Measurements from ENCODE around the gene CCND1.
A peak's percentile ranks its signal among the peaks of the same experiment; 100 is the strongest.

CCND1 gene

DNA sequence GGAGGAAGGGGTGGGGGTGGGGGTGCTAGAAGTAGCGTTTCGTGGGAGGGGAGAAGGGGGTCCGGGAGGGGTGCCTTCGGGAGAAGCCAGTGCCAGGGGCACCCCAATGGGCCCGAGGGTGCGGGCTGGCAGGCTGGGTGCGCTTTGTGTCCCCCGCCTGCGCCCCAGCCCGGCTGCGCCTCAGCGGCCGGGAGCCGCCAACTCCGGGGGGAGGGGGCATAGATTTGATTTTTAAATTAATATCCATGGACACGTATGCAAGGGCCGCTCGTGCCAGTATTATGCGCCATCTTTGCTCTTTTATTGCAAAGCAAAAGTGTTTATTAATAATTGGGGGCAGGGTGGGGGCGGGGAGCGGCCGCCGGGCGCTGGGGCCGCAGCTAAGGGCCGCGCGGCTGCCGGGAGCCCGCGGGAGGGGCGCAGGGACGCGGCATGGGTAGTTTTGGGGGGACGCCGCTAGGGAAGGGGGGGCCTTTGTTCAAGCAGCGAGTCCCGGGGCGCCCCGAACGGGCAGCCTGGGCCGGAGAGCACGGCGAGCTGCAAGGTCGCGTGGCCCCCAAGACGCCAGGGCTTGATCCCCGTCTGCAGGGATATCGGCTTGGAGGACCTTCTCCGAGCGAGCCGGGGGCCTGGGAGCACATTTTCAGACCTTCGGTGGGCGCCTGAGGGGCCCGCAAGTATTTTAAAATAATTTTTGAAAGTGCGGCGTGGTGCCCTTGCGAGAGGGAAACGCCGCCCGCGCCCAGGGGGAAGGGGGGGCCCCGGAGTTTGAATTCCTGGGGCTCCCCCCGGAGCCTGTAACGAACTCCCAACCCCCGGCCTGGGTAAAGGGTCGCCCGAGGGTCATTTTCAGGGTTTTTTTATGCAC lies 959 bp downstream of the CCND1 start:
- Histone ChIP-seq H3K27ac (ENCODE audit: low read depth, low read length) (peak overlapping the region; percentile 70), H3K4me1 (ENCODE audit: control insufficient read depth, insufficient read depth, low read length, unreplicated experiment) (peaks cover 27% of the 10 kb centered on the region), H3K36me3 (ENCODE audit: insufficient read depth, low read length) (peaks cover 21% of the 10 kb centered on the region; the same call in 1 of the 2 replicates), H3K79me2 (ENCODE audit: control insufficient read depth, insufficient read depth, low read length, unreplicated experiment) (peaks cover 69% of the 10 kb centered on the region), H2AFZ (ENCODE audit: low read length, unreplicated experiment) (no peak overlapping the region), H3K27me3 (ENCODE audit: insufficient read depth, low read length) (no peaks in the 10 kb centered on the region), H3K4me3 (ENCODE audit: low read depth, low read length) (peak overlapping the region; percentile 98)

DNA sequence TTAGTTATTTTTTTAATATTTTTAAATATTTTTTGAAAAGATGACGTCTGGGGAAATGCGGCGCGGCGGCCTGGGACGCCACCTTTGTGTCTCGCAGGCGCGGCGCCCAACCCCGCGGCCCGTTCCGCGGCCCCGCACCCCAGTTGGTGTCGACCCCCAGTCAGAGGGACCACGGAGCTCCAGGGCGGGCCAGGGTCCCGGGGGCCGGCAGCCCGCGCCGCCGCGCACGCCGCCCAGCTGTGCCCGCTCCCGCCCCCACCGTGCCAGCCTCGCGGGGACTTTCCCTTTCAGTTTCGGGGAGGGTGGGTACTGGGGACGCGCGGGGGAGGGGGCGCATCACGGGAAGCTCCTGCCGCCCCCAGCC lies 1.6 kb downstream of the CCND1 start:
- peak overlapping the region; percentile 98 for H3K4me3 ChIP-seq (ENCODE audit: low read depth, low read length)
- H3K27ac ChIP-seq (ENCODE audit: low read depth, low read length) = peak overlapping the region; percentile 70
- H3K27me3 ChIP-seq (ENCODE audit: insufficient read depth, low read length) = no peaks in the 10 kb centered on the region
- H3K36me3 ChIP-seq (ENCODE audit: insufficient read depth, low read length) = peaks cover 21% of the 10 kb centered on the region; the same call in 1 of the 2 replicates
- H3K79me2 ChIP-seq (ENCODE audit: control insufficient read depth, insufficient read depth, low read length, unreplicated experiment) = peaks cover 74% of the 10 kb centered on the region
- peaks cover 21% of the 10 kb centered on the region for H3K4me1 ChIP-seq (ENCODE audit: control insufficient read depth, insufficient read depth, low read length, unreplicated experiment)
- H2AFZ ChIP-seq (ENCODE audit: low read length, unreplicated experiment) = no peak overlapping the region

DNA sequence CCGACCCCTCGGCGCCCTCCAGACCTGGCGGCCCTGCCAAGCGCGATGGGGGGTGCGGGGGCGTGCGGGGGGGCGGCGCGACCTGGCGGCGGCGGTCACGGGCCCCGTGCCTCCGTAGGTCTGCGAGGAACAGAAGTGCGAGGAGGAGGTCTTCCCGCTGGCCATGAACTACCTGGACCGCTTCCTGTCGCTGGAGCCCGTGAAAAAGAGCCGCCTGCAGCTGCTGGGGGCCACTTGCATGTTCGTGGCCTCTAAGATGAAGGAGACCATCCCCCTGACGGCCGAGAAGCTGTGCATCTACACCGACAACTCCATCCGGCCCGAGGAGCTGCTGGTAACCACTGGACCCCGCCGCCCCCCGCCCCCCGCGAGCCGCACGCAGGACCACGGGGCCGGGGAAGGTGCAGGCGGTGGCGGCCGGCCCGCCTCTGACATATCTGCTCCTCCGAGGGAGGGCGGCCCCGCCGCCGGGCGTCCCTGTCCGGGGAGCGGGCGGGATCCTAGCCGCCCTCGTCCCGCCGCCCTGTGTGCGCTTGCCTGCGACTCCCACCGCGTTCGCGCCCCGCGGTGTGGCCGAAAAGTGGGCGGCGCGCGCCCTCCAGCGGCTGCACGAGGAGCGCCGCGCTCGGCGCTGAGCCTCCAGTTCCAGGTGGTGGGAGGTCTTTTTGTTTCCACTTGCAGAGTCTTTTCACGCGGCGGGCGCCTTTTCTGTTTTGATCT lies 2.1 kb downstream of the CCND1 start:
- no peak overlapping the region for H2AFZ ChIP-seq (ENCODE audit: low read length, unreplicated experiment)
- H3K4me1 ChIP-seq (ENCODE audit: control insufficient read depth, insufficient read depth, low read length, unreplicated experiment) = peaks cover 19% of the 10 kb centered on the region
- no peaks in the 10 kb centered on the region for H3K27me3 ChIP-seq (ENCODE audit: insufficient read depth, low read length)
- peak overlapping the region; percentile 70 for H3K27ac ChIP-seq (ENCODE audit: low read depth, low read length)
- peaks cover 80% of the 10 kb centered on the region for H3K79me2 ChIP-seq (ENCODE audit: control insufficient read depth, insufficient read depth, low read length, unreplicated experiment)
- peak overlapping the region; percentile 98 for H3K4me3 ChIP-seq (ENCODE audit: low read depth, low read length)
- H3K36me3 ChIP-seq (ENCODE audit: insufficient read depth, low read length) = peaks cover 22% of the 10 kb centered on the region; the same call in 1 of the 2 replicates

DNA sequence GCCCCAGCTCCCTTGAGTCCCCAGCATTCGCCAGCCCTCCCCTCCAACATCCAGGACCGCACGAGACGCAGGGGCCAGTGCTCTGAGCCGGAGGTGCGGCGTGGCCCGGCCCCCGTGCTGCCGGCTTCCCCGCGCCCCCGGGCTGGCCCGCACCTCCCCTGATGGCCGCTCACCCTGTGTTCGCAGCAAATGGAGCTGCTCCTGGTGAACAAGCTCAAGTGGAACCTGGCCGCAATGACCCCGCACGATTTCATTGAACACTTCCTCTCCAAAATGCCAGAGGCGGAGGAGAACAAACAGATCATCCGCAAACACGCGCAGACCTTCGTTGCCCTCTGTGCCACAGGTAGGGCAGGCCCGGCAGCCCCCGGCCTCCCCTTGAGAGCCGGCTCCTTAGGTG lies 2.7 kb downstream of the CCND1 start:
- H3K27me3 ChIP-seq (ENCODE audit: insufficient read depth, low read length) = no peaks in the 10 kb centered on the region
- peaks cover 28% of the 10 kb centered on the region; the same call in 1 of the 2 replicates for H3K36me3 ChIP-seq (ENCODE audit: insufficient read depth, low read length)
- peaks cover 85% of the 10 kb centered on the region for H3K79me2 ChIP-seq (ENCODE audit: control insufficient read depth, insufficient read depth, low read length, unreplicated experiment)
- H3K27ac ChIP-seq (ENCODE audit: low read depth, low read length) = no peak overlapping the region
- H2AFZ ChIP-seq (ENCODE audit: low read length, unreplicated experiment) = no peak overlapping the region
- H3K4me1 ChIP-seq (ENCODE audit: control insufficient read depth, insufficient read depth, low read length, unreplicated experiment) = peaks cover 19% of the 10 kb centered on the region
- H3K4me3 ChIP-seq (ENCODE audit: low read depth, low read length) = peak overlapping the region; percentile 98

DNA sequence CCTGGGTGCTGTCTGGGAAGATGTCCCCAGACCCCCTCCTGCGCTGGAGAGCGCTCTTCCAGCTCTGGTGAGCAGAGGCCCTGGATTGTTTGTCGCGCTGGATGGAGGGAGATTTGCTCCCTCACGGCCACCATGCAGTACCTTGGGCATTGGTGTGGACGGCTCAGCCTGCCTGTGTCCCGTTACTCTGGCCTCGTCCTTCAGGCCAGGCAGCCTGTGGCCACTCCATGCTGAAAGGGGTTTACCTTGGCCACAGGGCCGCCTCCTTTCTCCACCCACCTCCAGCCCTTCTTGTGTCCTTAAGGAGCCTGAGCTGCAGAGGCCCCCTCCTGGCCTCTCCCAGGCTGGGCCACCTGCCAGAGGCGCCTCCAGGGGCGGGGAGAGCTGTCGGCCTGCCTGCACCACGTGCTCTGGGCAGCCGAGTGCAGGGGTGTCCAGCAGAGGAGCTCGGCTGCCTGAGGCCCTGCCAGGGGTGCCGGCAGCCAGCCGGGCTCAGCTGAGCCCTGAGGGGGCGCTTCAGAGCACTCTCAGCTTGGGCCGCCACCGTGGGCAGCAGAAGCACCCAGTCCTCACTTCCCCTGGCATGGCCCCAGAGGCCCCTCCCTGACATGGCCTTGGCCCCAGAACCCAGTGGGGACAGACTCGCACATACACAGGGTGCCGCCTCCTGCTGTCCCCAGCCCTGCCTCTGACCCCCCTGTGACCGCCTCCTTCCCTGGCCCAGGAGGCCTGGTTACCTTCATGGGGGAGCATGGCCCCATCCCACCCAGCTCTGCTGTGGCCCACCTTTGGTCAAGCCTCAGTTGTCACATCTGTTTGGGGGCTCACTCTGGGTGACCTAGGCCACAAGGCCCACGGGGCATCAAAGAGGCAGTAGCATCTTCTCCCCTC lies 3.4 kb downstream of the CCND1 start:
- 0 out of 2 replicates have a peak overlapping the region, but pooled peaks have one; percentile 6 for H3K27ac ChIP-seq (ENCODE audit: low read depth, low read length)
- peaks cover 33% of the 10 kb centered on the region; the same call in 1 of the 2 replicates for H3K36me3 ChIP-seq (ENCODE audit: insufficient read depth, low read length)
- H3K27me3 ChIP-seq (ENCODE audit: insufficient read depth, low read length) = no peaks in the 10 kb centered on the region
- peak overlapping the region; percentile 98 for H3K4me3 ChIP-seq (ENCODE audit: low read depth, low read length)
- no peak overlapping the region for H2AFZ ChIP-seq (ENCODE audit: low read length, unreplicated experiment)
- peaks cover 90% of the 10 kb centered on the region for H3K79me2 ChIP-seq (ENCODE audit: control insufficient read depth, insufficient read depth, low read length, unreplicated experiment)
- peaks cover 19% of the 10 kb centered on the region for H3K4me1 ChIP-seq (ENCODE audit: control insufficient read depth, insufficient read depth, low read length, unreplicated experiment)

DNA sequence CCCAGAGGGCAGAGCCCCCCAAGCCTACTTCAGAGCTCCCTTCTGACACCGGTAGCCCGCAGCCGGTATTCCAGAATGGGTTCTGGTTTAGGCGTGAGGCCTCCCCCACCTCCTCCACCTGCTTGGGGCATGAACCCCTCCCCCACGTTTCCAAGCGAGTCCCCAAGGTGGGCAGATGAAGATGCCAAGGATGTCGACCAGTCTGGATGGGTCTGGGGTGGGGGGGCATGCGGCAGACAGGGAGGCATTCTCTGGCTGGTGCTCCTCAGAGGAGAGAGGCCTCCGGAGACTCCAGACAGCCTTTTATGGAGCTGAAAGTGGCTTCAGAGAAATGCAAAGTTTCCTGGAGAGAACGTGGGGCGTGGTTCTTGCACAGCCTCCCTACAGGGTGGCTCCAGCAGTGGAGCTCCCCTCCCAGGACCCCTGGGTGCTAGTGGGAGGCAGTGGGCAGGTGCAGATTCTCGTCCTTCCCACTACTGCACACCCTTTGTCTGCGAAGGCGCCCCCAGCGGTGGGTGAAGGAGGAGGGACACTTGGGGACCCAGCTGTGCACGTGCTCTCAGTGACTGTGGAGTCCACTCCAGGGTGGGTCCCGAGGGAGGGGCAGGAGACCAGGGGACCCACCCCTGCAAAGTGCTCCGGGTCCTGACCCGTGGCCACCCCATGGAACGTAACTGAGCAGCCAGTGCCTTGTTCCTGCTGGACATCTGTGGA lies 4.2 kb downstream of the CCND1 start:
- peaks cover 19% of the 10 kb centered on the region for H3K4me1 ChIP-seq (ENCODE audit: control insufficient read depth, insufficient read depth, low read length, unreplicated experiment)
- H3K79me2 ChIP-seq (ENCODE audit: control insufficient read depth, insufficient read depth, low read length, unreplicated experiment) = peaks cover 88% of the 10 kb centered on the region
- no peaks in the 10 kb centered on the region for H3K27me3 ChIP-seq (ENCODE audit: insufficient read depth, low read length)
- peaks cover 41% of the 10 kb centered on the region; the same call in 1 of the 2 replicates for H3K36me3 ChIP-seq (ENCODE audit: insufficient read depth, low read length)
- 0 out of 2 replicates have a peak overlapping the region, but pooled peaks have one; percentile 6 for H3K27ac ChIP-seq (ENCODE audit: low read depth, low read length)
- H2AFZ ChIP-seq (ENCODE audit: low read length, unreplicated experiment) = no peak overlapping the region
- H3K4me3 ChIP-seq (ENCODE audit: low read depth, low read length) = peak overlapping the region; percentile 98

DNA sequence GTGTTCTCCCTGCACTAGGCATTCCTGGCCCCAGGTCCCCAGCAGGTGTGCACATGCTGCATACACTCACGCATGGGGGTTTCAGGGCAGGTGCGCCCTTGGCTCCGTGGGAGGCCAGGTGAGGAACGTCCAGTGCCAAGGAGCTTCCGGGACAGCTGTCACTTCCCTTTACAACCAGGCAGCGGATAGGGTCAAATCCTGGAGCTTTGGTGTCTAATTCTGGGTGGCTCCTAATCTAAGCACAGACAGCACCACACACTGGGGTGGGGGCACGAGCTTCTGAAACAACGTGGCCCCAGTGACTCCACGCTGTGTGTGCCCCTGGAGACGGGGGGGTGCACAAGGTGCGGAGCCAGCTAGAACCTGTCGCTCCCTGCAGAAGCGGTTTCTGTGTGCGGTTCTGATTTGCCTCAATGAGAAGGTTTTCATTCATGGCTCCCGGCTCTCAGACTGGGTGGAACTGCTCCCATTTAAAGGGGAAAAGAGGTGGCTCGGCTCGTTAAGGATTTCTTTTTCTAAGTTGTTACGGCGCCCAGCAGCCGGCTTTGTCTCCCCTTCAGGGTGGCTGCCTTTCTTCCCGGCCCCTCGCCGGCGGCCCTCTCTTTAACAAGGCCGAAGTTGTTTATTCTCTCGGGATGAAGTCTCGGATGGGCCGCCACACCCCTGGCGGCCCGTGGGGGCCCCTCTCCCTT lies 5.0 kb downstream of the CCND1 start:
- Histone ChIP-seq H3K27me3 (ENCODE audit: insufficient read depth, low read length) (no peaks in the 10 kb centered on the region), H2AFZ (ENCODE audit: low read length, unreplicated experiment) (no peak overlapping the region), H3K36me3 (ENCODE audit: insufficient read depth, low read length) (peaks cover 45% of the 10 kb centered on the region; the same call in 1 of the 2 replicates), H3K4me1 (ENCODE audit: control insufficient read depth, insufficient read depth, low read length, unreplicated experiment) (peaks cover 19% of the 10 kb centered on the region), H3K27ac (ENCODE audit: low read depth, low read length) (no peak overlapping the region), H3K79me2 (ENCODE audit: control insufficient read depth, insufficient read depth, low read length, unreplicated experiment) (peaks cover 81% of the 10 kb centered on the region), H3K4me3 (ENCODE audit: low read depth, low read length) (no peak overlapping the region)

DNA sequence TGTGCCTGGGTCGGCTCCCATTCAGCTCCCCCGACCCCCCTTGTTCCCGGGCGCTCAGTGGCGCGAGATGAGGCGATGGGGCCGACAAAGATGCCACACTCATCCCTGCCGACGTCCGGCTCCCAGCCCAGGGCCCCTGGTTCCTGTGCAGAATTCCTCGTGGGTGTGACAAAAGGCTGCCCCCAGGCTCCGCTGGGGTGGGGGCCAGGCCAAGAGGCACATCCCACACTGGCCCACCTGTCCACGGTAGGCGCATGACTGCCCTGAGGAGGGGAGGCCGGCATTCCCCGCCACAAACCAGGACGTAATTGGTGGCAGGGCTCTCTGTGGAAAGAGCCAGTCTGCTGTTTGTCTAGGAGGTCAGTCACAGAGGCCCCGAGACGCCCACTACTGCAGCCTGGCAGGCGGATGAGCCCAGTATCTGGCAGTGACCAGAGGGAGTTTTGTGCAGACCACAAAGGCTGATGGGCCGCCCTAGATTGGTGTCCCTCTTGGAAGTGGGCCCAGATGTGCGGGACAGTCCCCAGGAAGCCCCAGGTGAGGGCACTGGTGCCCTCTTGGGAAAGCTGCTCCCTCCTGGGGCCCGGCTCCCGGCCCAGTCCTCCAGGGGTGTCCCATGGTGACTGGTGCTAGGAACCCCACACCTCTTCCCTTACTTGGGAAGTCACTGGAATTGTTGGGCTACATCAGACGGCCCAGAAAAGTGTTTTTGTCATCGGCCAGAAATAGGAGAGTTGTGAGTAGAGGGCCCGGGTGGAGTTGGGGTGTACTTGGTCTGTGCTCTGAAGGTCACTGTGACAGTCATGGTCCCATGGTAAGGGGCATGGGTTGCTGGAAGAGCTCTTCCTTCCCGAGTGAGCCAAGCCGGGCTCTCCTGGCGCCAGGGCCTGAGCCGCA lies 5.8 kb downstream of the CCND1 start:
- peaks cover 19% of the 10 kb centered on the region for H3K4me1 ChIP-seq (ENCODE audit: control insufficient read depth, insufficient read depth, low read length, unreplicated experiment)
- no peak overlapping the region for H3K4me3 ChIP-seq (ENCODE audit: low read depth, low read length)
- H3K36me3 ChIP-seq (ENCODE audit: insufficient read depth, low read length) = peaks cover 49% of the 10 kb centered on the region
- H3K79me2 ChIP-seq (ENCODE audit: control insufficient read depth, insufficient read depth, low read length, unreplicated experiment) = peaks cover 73% of the 10 kb centered on the region
- no peak overlapping the region for H3K27ac ChIP-seq (ENCODE audit: low read depth, low read length)
- H2AFZ ChIP-seq (ENCODE audit: low read length, unreplicated experiment) = no peak overlapping the region
- no peaks in the 10 kb centered on the region for H3K27me3 ChIP-seq (ENCODE audit: insufficient read depth, low read length)

DNA sequence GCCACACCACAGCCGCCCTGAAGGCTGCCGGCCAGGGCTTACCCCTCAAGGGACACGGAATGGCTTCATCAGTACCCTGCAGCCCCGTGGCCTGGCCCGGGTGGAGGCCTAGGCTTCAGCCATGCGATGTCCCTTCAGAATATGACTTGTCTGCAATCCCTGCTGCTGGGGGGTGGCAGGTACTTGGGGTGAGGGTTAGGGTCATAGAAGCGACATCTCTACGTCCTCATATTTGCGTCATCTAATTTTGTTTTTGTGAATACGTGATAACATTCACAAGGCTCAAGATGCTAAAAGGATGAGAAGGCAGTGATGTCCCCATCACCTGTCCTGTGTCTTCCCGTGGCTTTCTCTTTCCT lies 6.4 kb downstream of the CCND1 start:
- Histone ChIP-seq H3K27ac (ENCODE audit: low read depth, low read length) (no peak overlapping the region), H3K36me3 (ENCODE audit: insufficient read depth, low read length) (peaks cover 55% of the 10 kb centered on the region), H3K4me3 (ENCODE audit: low read depth, low read length) (no peak overlapping the region), H3K4me1 (ENCODE audit: control insufficient read depth, insufficient read depth, low read length, unreplicated experiment) (peaks cover 19% of the 10 kb centered on the region), H2AFZ (ENCODE audit: low read length, unreplicated experiment) (no peak overlapping the region), H3K79me2 (ENCODE audit: control insufficient read depth, insufficient read depth, low read length, unreplicated experiment) (peaks cover 68% of the 10 kb centered on the region), H3K27me3 (ENCODE audit: insufficient read depth, low read length) (no peaks in the 10 kb centered on the region)
